ENCODE data around the gene PARL. TPM values are rescaled to one million over a fixed set of nuclear protein-coding genes. Genes with fewer than 3 reads are reported as not detected.

The PARL gene
- total and polyA plus RNA-seq, 2 of the 8 experiments (the other 6 are each of a cell fraction or from before 2014, with no cell fraction given): 62.7 to 85.0 TPM

- Histone ChIP-seq H3K79me2 (ENCODE audit: control insufficient read depth in 1 of 2, insufficient read depth in 2 of 2, low read length in 2 of 2) (no peaks in the 10 kb centered on the region), H4K5ac (ENCODE audit: insufficient read length, low read depth, low read length) (no peak overlapping the region), H2AFZ (ENCODE audit: low read length) (no peak overlapping the region), H2BK15ac (ENCODE audit: low read length) (no peak overlapping the region), H3K23ac (ENCODE audit: insufficient read length) (no peak overlapping the region), H3K27ac (ENCODE audit: low read depth, low read length) (no peak overlapping the region), H3K4ac (replicated peaks; ENCODE audit: insufficient read length, low read depth, low read length) (no peak overlapping the region), H2BK5ac (ENCODE audit: low read depth, low read length) (no peak overlapping the region), H3K9me3 (ENCODE audit: insufficient read depth in 2 of 2, low read depth in 1 of 2, low read length in 1 of 2) (no peaks in the 10 kb centered on the region), H3K36me3 (ENCODE audit: control insufficient read depth in 2 of 4, insufficient read depth in 4 of 4, low read length in 3 of 4) (peaks cover 7 to 33% (median 19%) of the 10 kb centered on the region in 4 experiments), H3K27me3 (replicated peaks in 1 of 4; ENCODE audit: control insufficient read depth in 3 of 4, extremely low read depth in 1 of 4, insufficient read depth in 3 of 4, low read length in 3 of 4) (no peaks in the 10 kb centered on the region), H3K18ac (ENCODE audit: extremely low read depth, low read length) (no peak overlapping the region), H3K56ac (replicated peaks; ENCODE audit: insufficient read length, low read depth, low read length) (no peak overlapping the region), H2BK20ac (ENCODE audit: low read length) (no peak overlapping the region), H2BK120ac (replicated peaks; ENCODE audit: low read depth, low read length) (no peak overlapping the region), H2AK5ac (ENCODE audit: low read depth, low read length) (no peak overlapping the region), H3K4me3 (ENCODE audit: extremely low read depth in 1 of 4, insufficient read depth in 2 of 4, low read depth in 3 of 4, low read length in 4 of 4) (no peak overlapping the region), H3K14ac (ENCODE audit: insufficient read length) (no peak overlapping the region), H4K8ac (ENCODE audit: extremely low read depth, insufficient read depth, low read length) (no peak overlapping the region), H4K20me1 (replicated peaks in 1 of 2; ENCODE audit: control insufficient read depth in 1 of 2, insufficient read depth in 2 of 2, low read length in 2 of 2) (no peaks in the 10 kb centered on the region), H3K4me1 (replicated peaks in 1 of 4; ENCODE audit: control insufficient read depth in 3 of 4, insufficient read depth in 4 of 4, low read length in 3 of 4) (no peaks in the 10 kb centered on the region), H2BK12ac (ENCODE audit: low read depth, low read length) (no peak overlapping the region), H3K23me2 (ENCODE audit: low read depth, low read length) (no peaks in the 10 kb centered on the region), H3K4me2 (ENCODE audit: insufficient read depth in 1 of 2, low read depth in 2 of 2, low read length in 2 of 2) (no peak overlapping the region), H3K9ac (replicated peaks in 1 of 4; ENCODE audit: extremely low read depth in 1 of 4, low read depth in 3 of 4, low read length in 3 of 4) (no peak overlapping the region), H4K91ac (replicated peaks; ENCODE audit: insufficient read length, low read length) (no peak overlapping the region), H3K79me1 (ENCODE audit: low read depth, low read length) (no peaks in the 10 kb centered on the region)
- DNase-seq (ENCODE audit: low read depth in 1 of 2, low spot score in 2 of 2): no peak
- 82 to 100% methylated on average over 1 to 4 of the region's 4 CpGs for WGBS, 2 experiments (ENCODE audit: extremely low coverage in 1 of 2, insufficient coverage in 1 of 2, insufficient read length in 1 of 2, insufficient replicate concordance in 2 of 2, low coverage in 1 of 2, low lambda C conversion rate in 2 of 2, missing lambda C conversion rate in 1 of 2)
- FAIRE-seq: no peak
- CTCF ChIA-PET (ENCODE audit: partially characterized antibody): no interaction called here
- POLR2A ChIA-PET (ENCODE audit: partially characterized antibody): no interaction called here
- TF ChIP-seq CHD1 (IDR thresholded peaks at IDR 0.05; ENCODE audit: low read depth, low read length) (no peak), KDM4A (IDR thresholded peaks at IDR 0.05; ENCODE audit: low read depth, low read length, severe bottlenecking) (no peak), FOSL1 (IDR thresholded peaks at IDR 0.05; ENCODE audit: insufficient read depth, low read depth, low read length) (no peak), RFX5 (IDR thresholded peaks at IDR 0.05; ENCODE audit: borderline replicate concordance, low read depth, low read length) (no peak), TBP (IDR thresholded peaks at IDR 0.05; ENCODE audit: low read depth, low read length) (no peak), EZH2 (IDR thresholded peaks at IDR 0.05; ENCODE audit: low read depth, low read length, severe bottlenecking) (no peak), SAP30 (IDR thresholded peaks at IDR 0.05; ENCODE audit: insufficient read depth, insufficient replicate concordance, low read length) (no peak), CHD2 (IDR thresholded peaks at IDR 0.05; ENCODE audit: low read length) (no peak)
Observed at GRCh38 chr3:183854318-183855035, 30.2 kb downstream of the PARL start.

Data from H1 (cell line).